Liver (tissue), 9 donors: Measurements from ENCODE around the gene COG4. TPM values are rescaled to one million over a fixed set of nuclear protein-coding genes. Genes with fewer than 3 reads are reported as not detected.

ENCODE experiments used
- DNase-seq: peaks from one replicate; pipeline ENCODE4 v3.0.0-alpha.2; 2017; ENCODE audit warnings: low spot score
- H3K27ac ChIP-seq, 2 donors: one replicate each; pipeline ENCODE4 v1.7.0; 2013; ENCODE audit warnings: inconsistent platforms in 2 of 2, low read length in 2 of 2, control low read depth in 1 of 2, low read depth in 1 of 2, mild to moderate bottlenecking in 1 of 2
- H3K27me3 ChIP-seq, 4 donors: one replicate each; pipeline versions ENCODE4 v1.6.1 to v1.7.0; 2013; ENCODE audit warnings: low read length in 3 of 4, inconsistent platforms in 1 of 4, mild to moderate bottlenecking in 1 of 4, moderate library complexity in 1 of 4; ENCODE audit not compliant: control insufficient read depth in 4 of 4, insufficient read depth in 4 of 4
- H3K36me3 ChIP-seq, 4 donors: one replicate each; pipeline versions ENCODE4 v1.6.1 to v1.7.0; 2013; ENCODE audit warnings: low read length in 3 of 4, mild to moderate bottlenecking in 3 of 4, low read depth in 1 of 4, moderate library complexity in 1 of 4; ENCODE audit not compliant: control insufficient read depth in 4 of 4, insufficient read depth in 3 of 4
- H3K4me1 ChIP-seq, 4 donors: one replicate each; pipeline versions ENCODE4 v1.6.1 to v1.7.0; 2013; ENCODE audit warnings: low read length in 3 of 4, mild to moderate bottlenecking in 3 of 4, moderate library complexity in 1 of 4; ENCODE audit not compliant: control insufficient read depth in 4 of 4, insufficient read depth in 4 of 4
- H3K4me3 ChIP-seq, 3 donors: one replicate each; pipeline versions ENCODE4 v1.6.1 to v1.7.0; 2013; ENCODE audit warnings: low read length in 3 of 3, control low read depth in 1 of 3, low read depth in 1 of 3, mild to moderate bottlenecking in 1 of 3
- H3K9ac ChIP-seq, 2 donors: one replicate each; pipeline ENCODE4 v1.7.0; 2013; ENCODE audit warnings: low read length in 2 of 2, mild to moderate bottlenecking in 2 of 2, moderate library complexity in 2 of 2, control low read depth in 1 of 2, low read depth in 1 of 2
- H3K9me3 ChIP-seq, 4 donors: one replicate each; pipeline versions ENCODE4 v1.6.1 to v1.7.0; 2013; ENCODE audit warnings: low read length in 3 of 4; ENCODE audit not compliant: control insufficient read depth in 4 of 4
- ATF3 ChIP-seq: IDR thresholded peaks from 2 replicates; pipeline ENCODE4 v1.6.1; 2016; ENCODE audit warnings: antibody characterized with exemption
- CTCF ChIP-seq: fragments of 150-350 bp; IDR thresholded peaks from 2 replicates; pipeline ENCODE4 v1.5.1; 2017; ENCODE audit warnings: improper control_type of control experiment, low read depth, low read length; ENCODE audit not compliant: missing input control
- EGR1 ChIP-seq, 2 donors: IDR thresholded peaks; 2 replicates each; pipeline ENCODE4 v1.6.1; 2016 to 2018; ENCODE audit warnings: antibody characterized with exemption in 2 of 2, low read depth in 2 of 2
- FOXA1 ChIP-seq: IDR thresholded peaks from 2 replicates; pipeline ENCODE4 v1.6.1; 2016; ENCODE audit warnings: antibody characterized with exemption
- FOXA2 ChIP-seq: IDR thresholded peaks from 2 replicates; pipeline ENCODE4 v1.6.1; 2016; ENCODE audit warnings: antibody characterized with exemption
- GABPA ChIP-seq, 2 donors: IDR thresholded peaks in 1 of 2; conservative IDR thresholded peaks in 1 of 2; 2 replicates each; pipeline ENCODE4 v1.6.1; 2016; ENCODE audit warnings: antibody characterized with exemption in 2 of 2, mild to moderate bottlenecking in 1 of 2, moderate library complexity in 1 of 2
- HNF4A ChIP-seq, 2 donors: conservative IDR thresholded peaks; 2 replicates each; pipeline ENCODE4 v1.6.1; 2016; ENCODE audit warnings: antibody characterized with exemption in 2 of 2, mild to moderate bottlenecking in 2 of 2
- HNF4G ChIP-seq: IDR thresholded peaks from 2 replicates; pipeline ENCODE4 v1.6.1; 2016; ENCODE audit warnings: antibody characterized with exemption
- JUND ChIP-seq, 2 donors: IDR thresholded peaks; 2 replicates each; pipeline ENCODE4 v1.6.1; 2016; ENCODE audit warnings: antibody characterized with exemption in 2 of 2
- MAX ChIP-seq: IDR thresholded peaks from 2 replicates; pipeline ENCODE4 v1.6.1; 2016; ENCODE audit warnings: antibody characterized with exemption
- NR2F2 ChIP-seq: IDR thresholded peaks from 2 replicates; pipeline ENCODE4 v1.6.1; 2016; ENCODE audit warnings: antibody characterized with exemption
- RAD21 ChIP-seq, 2 donors: IDR thresholded peaks; 2 replicates each; pipeline ENCODE4 v1.6.1; 2016; ENCODE audit warnings: antibody characterized with exemption in 2 of 2, mild to moderate bottlenecking in 2 of 2
- REST ChIP-seq: IDR thresholded peaks from 2 replicates; pipeline ENCODE4 v1.6.1; 2016; ENCODE audit warnings: antibody characterized with exemption, mild to moderate bottlenecking
- RXRA ChIP-seq, 2 donors: IDR thresholded peaks; 2 replicates each; pipeline ENCODE4 v1.6.1; 2017 to 2018; ENCODE audit warnings: antibody characterized with exemption in 2 of 2, mild to moderate bottlenecking in 1 of 2
- SP1 ChIP-seq: IDR thresholded peaks from 2 replicates; pipeline ENCODE4 v1.6.1; 2018; ENCODE audit warnings: antibody characterized with exemption, mild to moderate bottlenecking
- TAF1 ChIP-seq: conservative IDR thresholded peaks from 2 replicates; pipeline ENCODE4 v1.6.1; 2016; ENCODE audit warnings: antibody characterized with exemption, mild to moderate bottlenecking
- YY1 ChIP-seq: IDR thresholded peaks from 2 replicates; pipeline ENCODE4 v1.6.1; 2016; ENCODE audit warnings: antibody characterized with exemption, mild to moderate bottlenecking
- ZBTB33 ChIP-seq: IDR thresholded peaks from 2 replicates; pipeline ENCODE4 v1.6.1; 2016; ENCODE audit warnings: antibody characterized with exemption
- WGBS: extraction: QIAGEN DNeasy Blood & Tissue Kit; methylation state at CpG from one replicate; pipeline ENCODE4 v1.1.7; 2013; 5-methylcytosine and 5-hydroxymethylcytosine counted together
- polyA plus RNA-seq, 2 donors: library from polyadenylated mRNA; stranded (reverse) in 1 of 2; unstranded in 1 of 2; fragments of 200-250 nt in 1 of 2; fragments of >200 nt in 1 of 2; fragmentation: Nextera tagmentation in 1 of 2; extraction: Ambion mirVana in 1 of 2; gene quantifications; one replicate each; pipeline versions ENCODE4 v1.2.1 to v1.2.3, GENCODE V29; 2013 to 2015
- total RNA-seq, 2 donors: library from RNA; depleted of rRNA; stranded (reverse); fragments of >200 nt; gene quantifications; one replicate each; pipeline ENCODE4 v1.2.3, GENCODE V29; 2014
- donor health status: healthy.
- donor health status: healthy.
- donor health status: healthy.
- donor health status: healthy.
- donor health status: healthy.

COG4 gene
- total and polyA plus RNA-seq, 4 donors: 15.3 to 59.5 (median 27.2) TPM

GRCh38 chr16:70482624-70483023 lies 40.7 kb downstream of the COG4 start:
- H3K27me3 ChIP-seq: no peaks in the 10 kb centered on the region
- no peaks in the 10 kb centered on the region for H3K9me3 ChIP-seq
- no peak overlapping the region for H3K9ac ChIP-seq
- H3K4me1 ChIP-seq: no peaks in the 10 kb centered on the region
- WGBS: 91% methylated on average over 5 of the region's 5 CpGs
- H3K36me3 ChIP-seq: peaks cover 18 to 61% (median 40%) of the 10 kb centered on the region in 4 donors
- no peak for DNase-seq
- TF ChIP-seq REST (no peak), ZBTB33 (no peak), TAF1 (no peak), RAD21 (IDR thresholded peaks at IDR 0.05) (no peak), SP1 (no peak), CTCF (no peak), FOXA1 (no peak), EGR1 (IDR thresholded peaks at IDR 0.05; ENCODE audit: low read depth in 2 of 2) (no peak), NR2F2 (no peak), JUND (IDR thresholded peaks at IDR 0.05) (no peak), HNF4A (conservative IDR thresholded peaks at IDR 0.05) (no peak), GABPA (IDR thresholded peaks at IDR 0.05 in 1 of 2, conservative IDR thresholded peaks at IDR 0.05 in 1 of 2) (no peak), ATF3 (no peak), MAX (no peak), HNF4G (no peak), FOXA2 (no peak), RXRA (IDR thresholded peaks at IDR 0.05) (no peak), YY1 (no peak)
- H3K27ac ChIP-seq: no peak overlapping the region
- no peak overlapping the region for H3K4me3 ChIP-seq
